ENCODE results near the gene ATF6. TPM values are rescaled to one million over a fixed set of nuclear protein-coding genes. Genes with fewer than 3 reads are reported as not detected.

ATF6 gene
- total RNA-seq, 1 experiment from 2014 or later = 20.9 TPM

DNA sequence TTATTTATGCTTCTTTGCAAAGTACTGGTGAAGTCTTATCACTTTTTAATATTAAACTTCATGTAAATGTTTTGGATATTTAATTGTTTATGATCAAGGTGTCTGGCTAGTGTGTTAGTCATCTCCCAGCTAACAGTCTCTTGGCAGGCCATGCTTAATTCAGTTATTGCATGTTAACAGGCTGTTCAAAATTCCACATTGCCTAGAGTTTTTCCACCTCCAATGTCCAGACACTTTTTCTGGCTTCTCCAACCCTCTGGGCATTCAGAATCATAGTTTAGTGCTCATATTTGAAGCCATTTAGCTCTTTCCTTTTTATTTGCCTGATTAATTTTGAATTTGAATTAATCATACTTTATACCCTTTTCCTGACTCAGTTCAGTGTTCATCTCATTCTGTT, 188.3 kb downstream of the ATF6 start:
- no TSS peak for BruUV-seq (replicated peaks)
- Histone ChIP-seq H3K79me2 (ENCODE audit: insufficient read depth, low read length) (no peaks in the 10 kb centered on the region), H3K4me1 (ENCODE audit: control insufficient read depth in 1 of 2, insufficient read depth in 2 of 2, low read length in 2 of 2) (no peaks in the 10 kb centered on the region), H3K27ac (ENCODE audit: low read depth, low read length) (no peak overlapping the region), H3K4me2 (ENCODE audit: low read length) (no peak overlapping the region), H3K27me3 (ENCODE audit: insufficient read depth, low read length) (no peaks in the 10 kb centered on the region), H2AFZ (ENCODE audit: low read depth, low read length, poor library complexity, severe bottlenecking) (no peak overlapping the region), H4K20me1 (ENCODE audit: insufficient read depth) (no peaks in the 10 kb centered on the region), H3K9ac (ENCODE audit: low read length) (no peak overlapping the region), H3K36me3 (ENCODE audit: control insufficient read depth in 1 of 2, insufficient read depth in 2 of 2, low read length in 2 of 2) (no peaks in the 10 kb centered on the region; a peak in 1 of 4 replicates), H3K4me3 (replicated peaks in 1 of 2; ENCODE audit: low read depth in 1 of 2, low read length in 2 of 2) (no peak overlapping the region), H3K9me2 (ENCODE audit: insufficient read depth) (no peaks in the 10 kb centered on the region), H3K9me3 (ENCODE audit: control insufficient read depth in 1 of 2, insufficient read depth in 1 of 2, low read depth in 1 of 2, low read length in 2 of 2) (no peaks in the 10 kb centered on the region)
- ATAC-seq (no peak), DNase-seq (ENCODE audit: low read depth, low spot score) (no peak)
- ChIA-PET CTCF (no interaction called here), RAD21 (ENCODE audit: low non-redundant PET in 1 of 2, low total read pairs in 2 of 2, uncharacterized antibody in 2 of 2, unreplicated experiment in 2 of 2) (no interaction called here), POLR2A (no interaction called here)
- intact Hi-C loops (cut with micrococcal nuclease) = no loop called here
- TF ChIP-seq FOSL1 (IDR thresholded peaks at IDR 0.05; ENCODE audit: low read depth) (no peak), TCF7L2 (IDR thresholded peaks at IDR 0.05; ENCODE audit: borderline replicate concordance, extremely low read depth, insufficient read depth, insufficient read length) (no peak), EZH2phosphoT487 (IDR thresholded peaks at IDR 0.05; ENCODE audit: borderline replicate concordance) (no peak), ZBTB33 (IDR thresholded peaks at IDR 0.05; ENCODE audit: extremely low read depth, insufficient replicate concordance, low read length) (no peak), REST (IDR thresholded peaks at IDR 0.05; ENCODE audit: low read depth) (no peak), CEBPB (IDR thresholded peaks at IDR 0.05; ENCODE audit: low read depth) (no peak), POLR2A (IDR thresholded peaks at IDR 0.05; ENCODE audit: borderline replicate concordance, extremely low read depth, insufficient read depth, insufficient read length) (no peak)

Measured in HCT116 (cell line).